BLaER1 treated with 17β-estradiol and CSF1 and Interleukin-3, amounts not matched to agents 10 nM and 100 nM (cell line): Measurements from ENCODE around the gene IRF3.

Source experiments
- H3K27ac ChIP-seq, 11 experiments: shearing (Covaris generic); formaldehyde crosslinking; 2 replicates each; pipeline ENCODE4 v1.8.1; 2022
- H3K27me3 ChIP-seq, 11 experiments: shearing (Covaris generic); formaldehyde crosslinking; 2 replicates each; pipeline ENCODE4 v1.8.1; 2022
- H3K36me3 ChIP-seq, 11 experiments: shearing (Covaris generic); formaldehyde crosslinking; 2 replicates each; pipeline ENCODE4 v1.8.1; 2022
- H3K4me1 ChIP-seq, 10 experiments: shearing (Covaris generic); formaldehyde crosslinking; 2 replicates each; pipeline ENCODE4 v1.8.1; 2022
- H3K4me2 ChIP-seq, 11 experiments: shearing (Covaris generic); formaldehyde crosslinking; 2 replicates each; pipeline ENCODE4 v1.8.1; 2022
- H3K4me3 ChIP-seq, 10 experiments: shearing (Covaris generic); formaldehyde crosslinking; 2 replicates each; pipeline ENCODE4 v1.8.1; 2022
- H3K9ac ChIP-seq, 11 experiments: shearing (Covaris generic); formaldehyde crosslinking; 2 replicates each; pipeline ENCODE4 v1.8.1; 2022
- H3K9me3 ChIP-seq, 11 experiments: shearing (Covaris generic); formaldehyde crosslinking; replicated peaks in 1 of 11; 2 replicates each; pipeline ENCODE4 v1.8.1; 2022
- H4K20me1 ChIP-seq, 11 experiments: shearing (Covaris generic); formaldehyde crosslinking; 2 replicates each; pipeline ENCODE4 v1.8.1; 2022
- Cebpa-rat ChIP-seq, 11 experiments: shearing (Covaris generic); IDR thresholded peaks; 2 replicates each; pipeline ENCODE4 v1.8.1; 2022

The IRF3 gene

DNA sequence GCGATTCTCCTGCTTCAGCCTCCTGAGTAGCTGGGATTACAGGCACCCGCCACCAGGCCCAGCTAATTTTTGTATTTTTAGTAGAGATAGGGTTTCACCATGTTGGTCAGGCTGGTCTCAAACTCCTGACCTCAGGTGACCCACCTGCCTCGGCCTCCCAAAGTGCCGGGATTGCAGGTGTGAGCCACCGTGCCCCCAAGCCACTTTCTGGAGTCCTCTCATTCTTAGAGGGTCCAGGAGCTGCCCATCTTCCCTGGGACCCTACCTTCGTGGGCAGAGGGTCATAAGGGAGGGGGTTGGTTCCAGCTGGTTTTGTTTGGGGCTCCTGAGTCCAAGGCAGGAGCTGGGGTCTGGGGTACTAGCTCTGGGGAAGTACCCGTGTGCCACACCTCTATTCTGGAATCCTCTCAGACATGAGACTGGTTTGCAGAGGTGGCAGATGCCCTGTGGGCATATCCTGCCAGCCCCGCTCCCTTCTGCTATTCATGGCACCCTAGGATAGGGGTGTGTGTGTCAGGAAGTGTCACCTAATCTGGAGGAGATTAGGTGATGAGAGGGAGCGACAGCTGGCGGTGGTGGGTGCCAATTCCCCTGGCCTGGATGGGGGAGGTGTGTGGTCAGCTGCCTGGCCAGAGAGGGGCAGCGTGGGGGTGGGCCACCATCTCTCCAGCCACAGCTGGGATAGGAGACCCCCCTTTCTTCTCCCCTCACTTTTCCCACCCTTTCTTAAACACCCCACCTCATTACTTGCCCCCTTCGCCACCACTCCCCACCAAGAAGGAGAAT, 13.5 kb upstream of the IRF3 start:
- H3K36me3 ChIP-seq = peaks cover 33 to 52% (median 40%) of the 10 kb centered on the region in 11 experiments
- H3K4me1 ChIP-seq = peaks cover 43 to 63% (median 50%) of the 10 kb centered on the region in 10 experiments
- H3K4me3 ChIP-seq = peak overlapping the region in 9 of 10 experiments; percentile 77 to 100 (median 97); a peak in 16 of 20 replicates
- peaks cover 16 to 67% (median 66%) of the 10 kb centered on the region in 11 experiments; a peak in 21 of 22 replicates for H4K20me1 ChIP-seq
- TF ChIP-seq Cebpa-rat (IDR thresholded peaks at IDR 0.05) = no peak
- H3K27me3 ChIP-seq = no peaks in the 10 kb centered on the region
- H3K9ac ChIP-seq = peak overlapping the region; percentile 49 to 100 (median 100); a peak in 17 of 22 replicates
- H3K27ac ChIP-seq = peak overlapping the region in 9 of 11 experiments; percentile 39 to 100 (median 100); a peak in 16 of 22 replicates
- H3K4me2 ChIP-seq = peak overlapping the region; percentile 87 to 98 (median 95); a peak in 21 of 22 replicates
- H3K9me3 ChIP-seq = no peaks in the 10 kb centered on the region

- H3K36me3 ChIP-seq = peaks cover 22 to 46% (median 31%) of the 10 kb centered on the region in 11 experiments
- H3K9me3 ChIP-seq = no peaks in the 10 kb centered on the region
- peaks cover 16 to 56% (median 55%) of the 10 kb centered on the region in 11 experiments; a peak in 21 of 22 replicates for H4K20me1 ChIP-seq
- peak overlapping the region; percentile 77 to 100 (median 96) for H3K4me3 ChIP-seq
- TF ChIP-seq Cebpa-rat (IDR thresholded peaks at IDR 0.05) = peak in 5 of 11 experiments; percentile 11 to 89 (median 76); a peak in 8 of 22 replicates
- H3K4me1 ChIP-seq = peaks cover 43 to 68% (median 57%) of the 10 kb centered on the region in 10 experiments
- H3K4me2 ChIP-seq = peak overlapping the region; percentile 87 to 98 (median 95)
- H3K9ac ChIP-seq = peak overlapping the region; percentile 86 to 100 (median 100)
- H3K27ac ChIP-seq = peak overlapping the region; percentile 70 to 100 (median 98); a peak in 21 of 22 replicates
- H3K27me3 ChIP-seq = no peaks in the 10 kb centered on the region
Observed at GRCh38 chr19:49677901-49678674, 12.4 kb upstream of the IRF3 start.

DNA sequence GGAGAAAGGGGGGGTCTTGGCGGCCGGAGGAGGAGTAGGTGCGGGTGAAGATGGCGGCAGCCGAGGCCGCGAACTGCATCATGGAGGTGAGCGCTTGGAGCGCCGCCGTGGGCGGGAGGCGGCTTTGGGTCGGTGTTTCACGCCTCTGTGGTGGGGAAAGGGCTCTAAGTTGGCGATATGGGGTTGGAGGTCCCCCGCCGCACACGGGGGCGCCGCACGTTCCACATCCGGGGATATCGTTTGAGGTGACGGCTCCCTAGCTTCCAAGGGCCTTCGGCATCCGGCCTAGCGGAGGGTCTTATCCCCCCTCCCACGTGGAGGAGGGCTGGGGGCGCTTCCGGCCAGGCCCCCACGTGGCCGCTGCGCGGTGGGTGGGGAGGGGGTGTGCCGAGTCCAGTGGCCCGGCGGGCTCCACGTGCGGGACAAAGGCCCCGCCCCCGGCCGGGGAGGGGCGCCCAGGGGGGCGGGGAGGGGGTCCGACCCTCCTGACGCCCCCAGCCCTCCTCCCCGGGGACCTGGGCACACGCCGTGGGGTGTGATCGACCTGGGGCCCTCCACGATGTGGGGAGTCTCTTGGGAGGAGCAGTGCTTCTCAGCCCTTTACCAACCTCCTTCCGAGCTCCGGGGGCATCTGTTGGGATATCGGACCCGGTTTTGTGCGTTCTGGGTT, 11.7 kb upstream of the IRF3 start, which contains the start of gene PRMT1:
Gene PRMT1 (plus strand): TSS at position 41 of the 670 bp plus-strand sequence. CDS start 10 bp downstream, at position 51.
- peak within 1 kb of the TSS; percentile 87 to 98 (median 95) for H3K4me2 ChIP-seq
- H3K27me3 ChIP-seq = no peaks in the 10 kb centered on the region
- peak within 1 kb of the TSS; percentile 93 to 100 (median 99) for H3K27ac ChIP-seq
- H4K20me1 ChIP-seq = peaks cover 16 to 49% (median 47%) of the 10 kb centered on the region in 11 experiments; a peak in 21 of 22 replicates
- H3K4me3 ChIP-seq = peak within 1 kb of the TSS; percentile 77 to 100 (median 96)
- peaks cover 42 to 67% (median 58%) of the 10 kb centered on the region in 10 experiments for H3K4me1 ChIP-seq
- peaks cover 15 to 42% (median 24%) of the 10 kb centered on the region in 11 experiments for H3K36me3 ChIP-seq
- TF ChIP-seq Cebpa-rat (IDR thresholded peaks at IDR 0.05) = no peak
- H3K9ac ChIP-seq = peak within 1 kb of the TSS; percentile 94 to 100 (median 100)
- H3K9me3 ChIP-seq = no peaks in the 10 kb centered on the region

DNA sequence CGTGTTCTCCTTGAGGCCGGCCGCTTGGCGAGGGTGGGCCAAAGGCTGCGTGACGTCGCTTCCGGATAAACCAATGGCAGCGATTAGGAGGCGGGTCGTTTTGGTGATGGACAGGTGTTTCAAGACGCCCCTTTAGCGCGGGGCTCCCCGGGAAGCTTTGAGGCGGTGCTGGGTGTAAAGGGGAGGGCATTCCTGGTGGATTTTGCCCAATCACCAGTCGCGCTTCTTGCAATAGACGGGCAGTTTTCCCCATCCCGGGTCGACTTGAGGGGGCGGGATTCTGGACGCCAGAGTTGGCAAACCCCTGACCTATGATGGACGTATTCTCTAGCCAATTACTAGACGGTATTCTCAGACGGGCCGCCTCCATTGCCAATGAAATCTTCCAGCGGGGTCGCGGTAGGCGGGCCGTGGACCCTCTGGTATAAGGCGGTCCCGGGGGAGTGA, 11.2 kb upstream of the IRF3 start:
- peak overlapping the region; percentile 77 to 100 (median 96) for H3K4me3 ChIP-seq
- H3K9ac ChIP-seq = peak overlapping the region; percentile 94 to 100 (median 100)
- peaks cover 16 to 46% (median 42%) of the 10 kb centered on the region in 11 experiments; a peak in 21 of 22 replicates for H4K20me1 ChIP-seq
- H3K27ac ChIP-seq = peak overlapping the region; percentile 93 to 100 (median 99)
- H3K4me2 ChIP-seq = peak overlapping the region in 5 of 11 experiments; percentile 89 to 98 (median 96); a peak in 6 of 22 replicates
- no peaks in the 10 kb centered on the region for H3K9me3 ChIP-seq
- peak in 5 of 11 experiments; percentile 10 to 79 (median 45); a peak in 5 of 22 replicates for TF ChIP-seq Cebpa-rat (IDR thresholded peaks at IDR 0.05)
- H3K36me3 ChIP-seq = peaks cover 9 to 37% (median 19%) of the 10 kb centered on the region in 11 experiments
- no peaks in the 10 kb centered on the region for H3K27me3 ChIP-seq
- H3K4me1 ChIP-seq = peaks cover 41 to 67% (median 63%) of the 10 kb centered on the region in 10 experiments

DNA sequence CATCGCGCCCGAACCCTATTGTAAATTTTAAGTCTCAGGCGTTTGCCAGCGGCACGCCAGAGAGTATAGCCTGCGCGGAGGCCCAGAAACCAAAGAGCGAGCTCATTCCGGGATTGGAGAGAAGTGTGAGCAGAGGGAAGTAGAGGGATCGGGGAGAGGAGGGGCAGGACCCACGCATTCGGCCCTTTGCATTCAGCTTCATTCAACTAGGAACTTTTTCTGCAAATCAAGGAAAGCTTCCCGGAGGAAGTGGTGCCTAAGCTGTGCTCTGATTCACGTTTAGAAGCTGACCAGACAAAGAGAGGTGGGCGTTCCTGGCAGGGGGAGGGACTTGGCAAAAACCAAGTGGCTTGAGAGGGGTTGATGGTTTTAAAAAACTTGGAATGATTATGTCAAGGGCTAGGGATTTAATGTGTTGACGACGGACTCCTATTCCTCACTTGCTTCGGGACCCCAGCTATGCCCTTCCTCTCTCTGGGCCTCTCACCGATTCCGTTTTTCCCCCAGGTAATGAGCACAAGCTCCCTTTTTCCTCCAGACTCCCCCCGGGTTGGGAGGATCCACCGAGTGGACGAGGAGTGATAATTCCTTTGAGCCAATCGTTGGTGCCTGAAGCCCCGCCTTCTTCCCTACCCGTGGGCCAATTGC, 10.6 kb upstream of the IRF3 start:
- no peak for TF ChIP-seq Cebpa-rat (IDR thresholded peaks at IDR 0.05)
- Histone ChIP-seq H3K27me3 (no peaks in the 10 kb centered on the region), H3K27ac (peak overlapping the region; percentile 93 to 100 (median 99)), H3K9ac (peak overlapping the region; percentile 94 to 100 (median 100)), H3K36me3 (peaks cover 4 to 36% (median 15%) of the 10 kb centered on the region in 11 experiments), H3K4me1 (peaks cover 38 to 72% (median 67%) of the 10 kb centered on the region in 10 experiments), H3K4me3 (peak overlapping the region; percentile 40 to 68 (median 58)), H3K9me3 (no peaks in the 10 kb centered on the region), H4K20me1 (peaks cover 16 to 45% (median 36%) of the 10 kb centered on the region in 11 experiments; a peak in 21 of 22 replicates), H3K4me2 (peak overlapping the region; percentile 69 to 85 (median 79))

GRCh38 chr19:49672131-49672919, 6.7 kb upstream of the IRF3 start:
- H4K20me1 ChIP-seq = peaks cover 0 to 13% (median 0%) of the 10 kb centered on the region in 11 experiments; a peak in 5 of 22 replicates
- peaks cover 20 to 69% (median 43%) of the 10 kb centered on the region in 10 experiments for H3K4me1 ChIP-seq
- H3K36me3 ChIP-seq = peaks cover 9 to 61% (median 38%) of the 10 kb centered on the region in 11 experiments; a peak in 20 of 22 replicates
- no peaks in the 10 kb centered on the region for H3K9me3 ChIP-seq
- peak overlapping the region; percentile 11 to 64 (median 51); a peak in 17 of 22 replicates for H3K9ac ChIP-seq
- H3K27ac ChIP-seq = peak overlapping the region in 7 of 11 experiments; percentile 20 to 39 (median 32); a peak in 9 of 22 replicates
- no peak overlapping the region for H3K4me3 ChIP-seq
- H3K27me3 ChIP-seq = no peaks in the 10 kb centered on the region
- H3K4me2 ChIP-seq = peak overlapping the region; percentile 45 to 76 (median 57); a peak in 20 of 22 replicates
- TF ChIP-seq Cebpa-rat (IDR thresholded peaks at IDR 0.05) = no peak

DNA sequence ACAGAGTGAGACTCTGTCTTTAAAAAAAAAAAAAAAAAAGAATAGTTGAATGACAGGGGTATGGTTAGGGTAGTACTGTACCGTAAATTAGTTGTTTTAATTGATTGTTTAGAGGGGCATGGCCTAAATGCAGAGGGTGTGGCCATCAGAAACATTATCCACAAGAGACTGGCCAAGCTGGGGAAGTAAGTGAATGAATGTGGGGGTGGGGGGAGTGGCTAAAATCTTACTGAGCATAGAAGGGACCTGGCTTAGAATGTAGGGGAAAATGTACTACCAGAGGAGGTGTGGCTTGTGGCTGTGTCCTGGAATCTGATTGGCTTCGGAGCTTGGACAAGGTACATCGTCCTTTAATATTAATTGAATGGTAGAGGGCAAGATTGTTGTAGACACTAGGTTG, 3.9 kb upstream of the IRF3 start:
- Histone ChIP-seq H3K4me1 (peaks cover 32 to 64% (median 41%) of the 10 kb centered on the region in 10 experiments), H3K27me3 (no peaks in the 10 kb centered on the region), H3K9me3 (no peaks in the 10 kb centered on the region), H3K4me2 (peak overlapping the region in 2 of 11 experiments; percentile 12 to 40; a peak in 3 of 22 replicates), H3K36me3 (peaks cover 9 to 61% (median 39%) of the 10 kb centered on the region in 11 experiments; a peak in 20 of 22 replicates), H4K20me1 (peaks cover 0 to 32% (median 1%) of the 10 kb centered on the region in 11 experiments; a peak in 7 of 22 replicates), H3K27ac (no peak overlapping the region), H3K4me3 (no peak overlapping the region), H3K9ac (peak overlapping the region in 2 of 11 experiments; percentile 7 to 21; a peak in 1 of 22 replicates)
- no peak for TF ChIP-seq Cebpa-rat (IDR thresholded peaks at IDR 0.05)
